ENCODE measurements around the gene RASGEF1C.

The RASGEF1C gene

GRCh38 chr5:180118391-180118791 is 90.6 kb downstream of the RASGEF1C start:
- DNase-seq, result no peak

GRCh38 chr5:180117000-180117725 is 91.8 kb downstream of the RASGEF1C start:
- peak; percentile 89 for DNase-seq

GRCh38 chr5:180116077-180116999 is 92.7 kb downstream of the RASGEF1C start:
- peak; percentile 24 for DNase-seq

GRCh38 chr5:180115326-180116076 is 93.5 kb downstream of the RASGEF1C start:
- DNase-seq, result no peak

GRCh38 chr5:180114304-180115003 is 94.6 kb downstream of the RASGEF1C start:
- DNase-seq, result no peak

GRCh38 chr5:180113660-180114303 is 95.2 kb downstream of the RASGEF1C start:
- no peak for DNase-seq

- DNase-seq, result no peak
These were observed 96.7 kb downstream of the RASGEF1C start for GRCh38 chr5:180112181-180112861.

GRCh38 chr5:180111273-180112002 is 97.6 kb downstream of the RASGEF1C start:
- no peak for DNase-seq

- no peak for DNase-seq
These were observed 99.1 kb downstream of the RASGEF1C start for GRCh38 chr5:180109920-180110319.

- no peak for DNase-seq
These were observed 102.0 kb downstream of the RASGEF1C start for GRCh38 chr5:180107005-180107404.

- DNase-seq, result no peak
These were observed 103.1 kb downstream of the RASGEF1C start for GRCh38 chr5:180105827-180106312.

- no peak for DNase-seq
These were observed 104.9 kb downstream of the RASGEF1C start for GRCh38 chr5:180104168-180104530.

- no peak for DNase-seq
These were observed 105.4 kb downstream of the RASGEF1C start for GRCh38 chr5:180103487-180104167.

- DNase-seq, result no peak
These were observed 106.4 kb downstream of the RASGEF1C start for GRCh38 chr5:180102636-180103035.

- DNase-seq, result no peak
These were observed 107.4 kb downstream of the RASGEF1C start for GRCh38 chr5:180101451-180102105.

GRCh38 chr5:180100621-180101450 is 108.2 kb downstream of the RASGEF1C start:
- no peak for DNase-seq

GRCh38 chr5:180099733-180100611 is 109.0 kb downstream of the RASGEF1C start:
- DNase-seq, result no peak
